WTC11 (cell line): ENCODE results near the gene ITGA3. TPM values are rescaled to one million over a fixed set of nuclear protein-coding genes. Genes with fewer than 3 reads are reported as not detected.

Source experiments
- ATAC-seq: fragments of 200-7000 bp; cut with Tn5 transposase; 2 replicates; pipeline ENCODE4 v1.10.0; 2021; ENCODE audit warnings: mild to moderate bottlenecking, moderate library complexity
- CTCF ChIA-PET: fragments of 300-600 bp; sonication (Branson Sonifier 250); formaldehyde crosslinking; loops from one replicate; lab custom pipeline; 2021; ENCODE audit warnings: antibody characterized with exemption; lab: Charles Lee
- POLR2A ChIA-PET: fragments of 350-600 bp; sonication (Branson Sonifier 250); formaldehyde crosslinking; loops from one replicate; lab custom pipeline; 2021; ENCODE audit warnings: antibody characterized with exemption; lab: Charles Lee
- DNase-seq: peaks from one replicate; pipeline ENCODE4 v3.0.0; 2021; ENCODE audit warnings: low spot score
- H3K27ac Mint-ChIP-seq: 2 replicates; pipeline ENCODE4 v1.8.0; 2021; ENCODE audit warnings: mixed read lengths
- H3K27me3 Mint-ChIP-seq: 2 replicates; pipeline ENCODE4 v1.8.0; 2021; ENCODE audit warnings: low read depth, mild to moderate bottlenecking, moderate library complexity, mixed read lengths
- H3K36me3 Mint-ChIP-seq: 2 replicates; pipeline ENCODE4 v1.8.0; 2021; ENCODE audit warnings: mixed read lengths
- H3K4me1 Mint-ChIP-seq: 2 replicates; pipeline ENCODE4 v1.8.0; 2022; ENCODE audit warnings: mixed read lengths
- H3K4me3 Mint-ChIP-seq: 2 replicates; pipeline ENCODE4 v1.8.0; 2021; ENCODE audit warnings: mild to moderate bottlenecking, moderate library complexity, mixed read lengths
- H3K9me3 Mint-ChIP-seq: 2 replicates; pipeline ENCODE4 v1.8.0; 2021; ENCODE audit warnings: mixed read lengths
- CBFB ChIP-seq: sonication (generic); formaldehyde crosslinking; IDR thresholded peaks from 2 replicates; pipeline ENCODE4 v1.8.1; 2022; ENCODE audit warnings: mild to moderate bottlenecking, low read depth, missing genetic modification reagents
- ESRRA ChIP-seq: sonication (generic); formaldehyde crosslinking; IDR thresholded peaks from 2 replicates; pipeline ENCODE4 v1.8.1; 2022; ENCODE audit warnings: mild to moderate bottlenecking, missing genetic modification reagents, borderline replicate concordance
- PRRX2 ChIP-seq: fragments of 250-450 bp; sonication (Bioruptor Pico); IDR thresholded peaks from 2 replicates; pipeline ENCODE4 v1.8.0; 2021; ENCODE audit warnings: mild to moderate bottlenecking
- RORB ChIP-seq: fragments of 250-450 bp; sonication (Bioruptor Pico); IDR thresholded peaks from 2 replicates; pipeline ENCODE4 v1.9.0; 2021; ENCODE audit warnings: mild to moderate bottlenecking
- SMAD4 ChIP-seq: sonication (generic); formaldehyde crosslinking; IDR thresholded peaks from 2 replicates; pipeline ENCODE4 v1.8.0; 2022; ENCODE audit warnings: mild to moderate bottlenecking, missing genetic modification reagents
- ZBTB21 ChIP-seq: sonication (generic); formaldehyde crosslinking; IDR thresholded peaks from 2 replicates; pipeline ENCODE4 v1.8.1; 2023; ENCODE audit warnings: mild to moderate bottlenecking, missing genetic modification reagents, borderline replicate concordance
- ZMAT4 ChIP-seq: fragments of 250-450 bp; sonication (Bioruptor Pico); IDR thresholded peaks from 2 replicates; pipeline ENCODE4 v1.9.0; 2021; ENCODE audit warnings: mild to moderate bottlenecking
- ZNF219 ChIP-seq: sonication (generic); formaldehyde crosslinking; IDR thresholded peaks from 2 replicates; pipeline ENCODE4 v1.8.0; 2023; ENCODE audit warnings: missing genetic modification reagents, mild to moderate bottlenecking, borderline replicate concordance
- ZNF232 ChIP-seq: sonication (generic); formaldehyde crosslinking; IDR thresholded peaks from 2 replicates; pipeline ENCODE4 v1.8.0; 2022; ENCODE audit warnings: mild to moderate bottlenecking, missing genetic modification reagents
- ZNF263 ChIP-seq: sonication (generic); formaldehyde crosslinking; IDR thresholded peaks from 2 replicates; pipeline ENCODE4 v1.8.1; 2022; ENCODE audit warnings: low read depth, mild to moderate bottlenecking, moderate library complexity, missing genetic modification reagents
- ZNF281 ChIP-seq: sonication (generic); formaldehyde crosslinking; IDR thresholded peaks from 2 replicates; pipeline ENCODE4 v1.8.0; 2023; ENCODE audit warnings: mild to moderate bottlenecking, missing genetic modification reagents
- ZNF317 ChIP-seq: sonication (generic); formaldehyde crosslinking; IDR thresholded peaks from 2 replicates; pipeline ENCODE4 v1.8.1; 2023; ENCODE audit warnings: low read depth, mild to moderate bottlenecking, moderate library complexity, missing genetic modification reagents, borderline replicate concordance
- ZNF423 ChIP-seq: fragments of 250-450 bp; sonication (Bioruptor Pico); IDR thresholded peaks from 2 replicates; pipeline ENCODE4 v2.1.2; 2022; ENCODE audit warnings: mild to moderate bottlenecking, moderate library complexity
- ZNF512 ChIP-seq: sonication (generic); formaldehyde crosslinking; IDR thresholded peaks from 2 replicates; pipeline ENCODE4 v1.8.1; 2022; ENCODE audit warnings: missing genetic modification reagents, borderline replicate concordance
- ZNF532 ChIP-seq: fragments of 250-450 bp; sonication (Bioruptor Pico); IDR thresholded peaks from 2 replicates; pipeline ENCODE4 v1.9.0; 2021; ENCODE audit warnings: mild to moderate bottlenecking, borderline replicate concordance
- ZSCAN18 ChIP-seq: fragments of 250-450 bp; sonication (Bioruptor Pico); IDR thresholded peaks from 2 replicates; pipeline ENCODE4 v2.1.2; 2022; ENCODE audit warnings: mild to moderate bottlenecking, moderate library complexity
- total RNA-seq: library from RNA; stranded (reverse); gene quantifications from 3 replicates; pipeline ENCODE4 v1.2.3, GENCODE V29; 2021

The ITGA3 gene
- total RNA-seq, 1 experiment from 2014 or later, result 35.3 TPM

- TF ChIP-seq ZNF532 (CRISPR knock-in tag), result no peak
- TF ChIP-seq PRRX2 (CRISPR knock-in tag), result no peak
- TF ChIP-seq CBFB (CRISPR knock-in tag), result no peak
- no peak for TF ChIP-seq ZNF219 (CRISPR knock-in tag)
- TF ChIP-seq ZNF263 (CRISPR knock-in tag), result no peak
- no peak for TF ChIP-seq ZNF512 (CRISPR knock-in tag)
- TF ChIP-seq ZMAT4 (CRISPR knock-in tag), result no peak
- TF ChIP-seq ZNF317, result no peak
- TF ChIP-seq ZNF281 (CRISPR knock-in tag), result no peak
- TF ChIP-seq ZSCAN18 (CRISPR knock-in tag), result no peak
These were observed 3.6 kb upstream of the ITGA3 start (continued) for GRCh38 chr17:50052241-50052796.

- no peak overlapping the region for H3K27ac Mint-ChIP-seq
- peaks cover 23% of the 10 kb centered on the region for H3K27me3 Mint-ChIP-seq
- H3K4me3 Mint-ChIP-seq, result no peak overlapping the region
- POLR2A ChIA-PET, result interaction anchor here (0.8 kb wide), 1 partner anchor 25 kb away, joined by 3 read pairs; no protein-coding TSS in a partner anchor
- DNase-seq (no peak), ATAC-seq (no peak)
- CTCF ChIA-PET, result interaction anchor here (1.5 to 2.3 kb wide), 4 partner anchors 20 to 41 kb away, joined by 5 to 12 read pairs (median 6); no protein-coding TSS in a partner anchor
- H3K36me3 Mint-ChIP-seq, result no peaks in the 10 kb centered on the region
- no peaks in the 10 kb centered on the region for H3K9me3 Mint-ChIP-seq
- no peak for TF ChIP-seq SMAD4
- TF ChIP-seq ESRRA (CRISPR knock-in tag), result no peak
- no peak for TF ChIP-seq RORB
- TF ChIP-seq ZBTB21 (CRISPR knock-in tag), result no peak
- TF ChIP-seq ZNF232 (CRISPR knock-in tag), result no peak
- TF ChIP-seq PRRX2 (CRISPR knock-in tag), result no peak
- TF ChIP-seq ZNF423, result no peak
- peaks cover 56% of the 10 kb centered on the region for H3K4me1 Mint-ChIP-seq
These were observed 2.9 kb upstream of the ITGA3 start for GRCh38 chr17:50052822-50053653.
